ENCODE data around the gene APBA1.

The APBA1 gene

GRCh38 chr9:69559126-69559525 lies 113.0 kb downstream of the APBA1 start:
- H3K4me3 ChIP-seq (replicated peaks; ENCODE audit: insufficient read depth, low read length), result no peak overlapping the region
- H3K27ac ChIP-seq (replicated peaks), result no peak overlapping the region
- TF ChIP-seq POLR2AphosphoS5 (IDR thresholded peaks at IDR 0.05; ENCODE audit: low read depth) (no peak), SPI1 (IDR thresholded peaks at IDR 0.05; ENCODE audit: borderline replicate concordance, low read depth) (no peak), GABPA (IDR thresholded peaks at IDR 0.05; ENCODE audit: low read depth) (no peak)
- TF ChIP-seq, protein P1, sequence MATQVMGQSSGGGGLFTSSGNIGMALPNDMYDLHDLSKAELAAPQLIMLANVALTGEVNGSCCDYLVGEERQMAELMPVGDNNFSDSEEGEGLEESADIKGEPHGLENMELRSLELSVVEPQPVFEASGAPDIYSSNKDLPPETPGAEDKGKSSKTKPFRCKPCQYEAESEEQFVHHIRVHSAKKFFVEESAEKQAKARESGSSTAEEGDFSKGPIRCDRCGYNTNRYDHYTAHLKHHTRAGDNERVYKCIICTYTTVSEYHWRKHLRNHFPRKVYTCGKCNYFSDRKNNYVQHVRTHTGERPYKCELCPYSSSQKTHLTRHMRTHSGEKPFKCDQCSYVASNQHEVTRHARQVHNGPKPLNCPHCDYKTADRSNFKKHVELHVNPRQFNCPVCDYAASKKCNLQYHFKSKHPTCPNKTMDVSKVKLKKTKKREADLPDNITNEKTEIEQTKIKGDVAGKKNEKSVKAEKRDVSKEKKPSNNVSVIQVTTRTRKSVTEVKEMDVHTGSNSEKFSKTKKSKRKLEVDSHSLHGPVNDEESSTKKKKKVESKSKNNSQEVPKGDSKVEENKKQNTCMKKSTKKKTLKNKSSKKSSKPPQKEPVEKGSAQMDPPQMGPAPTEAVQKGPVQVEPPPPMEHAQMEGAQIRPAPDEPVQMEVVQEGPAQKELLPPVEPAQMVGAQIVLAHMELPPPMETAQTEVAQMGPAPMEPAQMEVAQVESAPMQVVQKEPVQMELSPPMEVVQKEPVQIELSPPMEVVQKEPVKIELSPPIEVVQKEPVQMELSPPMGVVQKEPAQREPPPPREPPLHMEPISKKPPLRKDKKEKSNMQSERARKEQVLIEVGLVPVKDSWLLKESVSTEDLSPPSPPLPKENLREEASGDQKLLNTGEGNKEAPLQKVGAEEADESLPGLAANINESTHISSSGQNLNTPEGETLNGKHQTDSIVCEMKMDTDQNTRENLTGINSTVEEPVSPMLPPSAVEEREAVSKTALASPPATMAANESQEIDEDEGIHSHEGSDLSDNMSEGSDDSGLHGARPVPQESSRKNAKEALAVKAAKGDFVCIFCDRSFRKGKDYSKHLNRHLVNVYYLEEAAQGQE (IDR thresholded peaks at IDR 0.05; ENCODE audit: insufficient replicate concordance, low read depth), result no peak
- TF ChIP-seq, protein P2, sequence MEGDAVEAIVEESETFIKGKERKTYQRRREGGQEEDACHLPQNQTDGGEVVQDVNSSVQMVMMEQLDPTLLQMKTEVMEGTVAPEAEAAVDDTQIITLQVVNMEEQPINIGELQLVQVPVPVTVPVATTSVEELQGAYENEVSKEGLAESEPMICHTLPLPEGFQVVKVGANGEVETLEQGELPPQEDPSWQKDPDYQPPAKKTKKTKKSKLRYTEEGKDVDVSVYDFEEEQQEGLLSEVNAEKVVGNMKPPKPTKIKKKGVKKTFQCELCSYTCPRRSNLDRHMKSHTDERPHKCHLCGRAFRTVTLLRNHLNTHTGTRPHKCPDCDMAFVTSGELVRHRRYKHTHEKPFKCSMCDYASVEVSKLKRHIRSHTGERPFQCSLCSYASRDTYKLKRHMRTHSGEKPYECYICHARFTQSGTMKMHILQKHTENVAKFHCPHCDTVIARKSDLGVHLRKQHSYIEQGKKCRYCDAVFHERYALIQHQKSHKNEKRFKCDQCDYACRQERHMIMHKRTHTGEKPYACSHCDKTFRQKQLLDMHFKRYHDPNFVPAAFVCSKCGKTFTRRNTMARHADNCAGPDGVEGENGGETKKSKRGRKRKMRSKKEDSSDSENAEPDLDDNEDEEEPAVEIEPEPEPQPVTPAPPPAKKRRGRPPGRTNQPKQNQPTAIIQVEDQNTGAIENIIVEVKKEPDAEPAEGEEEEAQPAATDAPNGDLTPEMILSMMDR (IDR thresholded peaks at IDR 0.05; ENCODE audit: insufficient read depth, low read length), result no peak
- H3K27me3 ChIP-seq (ENCODE audit: insufficient read depth, poor library complexity, severe bottlenecking), result peaks cover 2% of the 10 kb centered on the region
- DNase-seq (ENCODE audit: low read depth in 1 of 2, low spot score in 1 of 2), result no peak

DNA sequence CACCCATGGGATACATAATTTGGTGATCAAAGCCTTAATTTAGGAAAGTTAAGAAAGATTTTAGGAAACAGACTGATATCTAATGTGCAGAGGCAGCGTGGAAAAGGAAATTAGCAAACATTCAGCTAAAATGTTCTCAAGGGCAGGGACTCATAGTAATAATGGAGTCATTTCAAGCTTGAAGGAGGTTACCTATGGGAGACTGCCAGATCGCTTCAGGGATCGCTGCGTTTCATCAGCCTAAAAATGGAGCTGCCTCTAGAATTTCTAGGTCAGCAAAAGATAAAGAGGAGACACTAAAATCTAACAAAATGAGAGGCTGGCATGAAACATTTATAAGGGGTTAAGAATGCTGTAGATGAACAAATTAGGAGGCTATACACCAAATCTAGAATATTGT lies 115.5 kb downstream of the APBA1 start:
- H3K27ac ChIP-seq (replicated peaks), result no peak overlapping the region
- DNase-seq (ENCODE audit: low read depth in 1 of 2, low spot score in 1 of 2), result no peak
- H3K4me3 ChIP-seq (replicated peaks; ENCODE audit: insufficient read depth, low read length), result no peak overlapping the region
- TF ChIP-seq, protein P1 (IDR thresholded peaks at IDR 0.05; ENCODE audit: insufficient replicate concordance, low read depth), result no peak
- no peak for TF ChIP-seq GABPA (IDR thresholded peaks at IDR 0.05; ENCODE audit: low read depth)
- TF ChIP-seq SPI1 (IDR thresholded peaks at IDR 0.05; ENCODE audit: borderline replicate concordance, low read depth), result no peak
- TF ChIP-seq POLR2AphosphoS5 (IDR thresholded peaks at IDR 0.05; ENCODE audit: low read depth), result no peak
- TF ChIP-seq, protein P2 (IDR thresholded peaks at IDR 0.05; ENCODE audit: insufficient read depth, low read length), result no peak
- H3K27me3 ChIP-seq (ENCODE audit: insufficient read depth, poor library complexity, severe bottlenecking), result peaks cover 2% of the 10 kb centered on the region

- Histone ChIP-seq H3K27ac (replicated peaks) (no peak overlapping the region), H3K4me3 (replicated peaks; ENCODE audit: insufficient read depth, low read length) (no peak overlapping the region), H3K27me3 (ENCODE audit: insufficient read depth, poor library complexity, severe bottlenecking) (peaks cover 2% of the 10 kb centered on the region)
- TF ChIP-seq, protein P1 (IDR thresholded peaks at IDR 0.05; ENCODE audit: insufficient replicate concordance, low read depth), result no peak
- TF ChIP-seq SPI1 (IDR thresholded peaks at IDR 0.05; ENCODE audit: borderline replicate concordance, low read depth) (no peak), POLR2AphosphoS5 (IDR thresholded peaks at IDR 0.05; ENCODE audit: low read depth) (no peak), GABPA (IDR thresholded peaks at IDR 0.05; ENCODE audit: low read depth) (no peak)
- TF ChIP-seq, protein P2 (IDR thresholded peaks at IDR 0.05; ENCODE audit: insufficient read depth, low read length), result no peak
- DNase-seq (ENCODE audit: low read depth in 1 of 2, low spot score in 1 of 2), result no peak
Observed at GRCh38 chr9:69555802-69556201, 116.4 kb downstream of the APBA1 start.
